Kidney (tissue), 14 donors: ENCODE measurements around the gene SH3PXD2A. TPM values are rescaled to one million over a fixed set of nuclear protein-coding genes. Genes with fewer than 3 reads are reported as not detected.

Source experiments
- DNase-seq, 5 donors: peaks; one replicate each; pipeline ENCODE4 v3.0.0-alpha.2; 2013 to 2020
- FAIRE-seq: peaks from 2 replicates; lab custom pipeline; 2012; peaks lifted over from hg19 to GRCh38; lab: Jason Lieb, UNC
- H3K27ac ChIP-seq, 2 donors: one replicate each; pipeline ENCODE4 v1.7.0; 2013; ENCODE audit warnings: low read depth in 2 of 2, low read length in 2 of 2, inconsistent platforms in 1 of 2
- H3K27me3 ChIP-seq: one replicate; pipeline ENCODE4 v1.7.1; 2013; ENCODE audit warnings: low read length, inconsistent platforms; ENCODE audit not compliant: control insufficient read depth, insufficient read depth
- H3K36me3 ChIP-seq, 3 donors: one replicate each; pipeline versions ENCODE4 v1.7.0 to v1.7.1; 2013; ENCODE audit warnings: low read length in 3 of 3, control low read depth in 1 of 3, inconsistent platforms in 1 of 3; ENCODE audit not compliant: insufficient read depth in 3 of 3, control insufficient read depth in 2 of 3
- H3K4me1 ChIP-seq, 3 donors: one replicate each; pipeline versions ENCODE4 v1.7.0 to v1.7.1; 2013; ENCODE audit warnings: low read length in 3 of 3, inconsistent platforms in 1 of 3, low read depth in 1 of 3; ENCODE audit not compliant: control insufficient read depth in 2 of 3, insufficient read depth in 2 of 3
- H3K4me3 ChIP-seq, 3 donors: one replicate each; pipeline versions ENCODE4 v1.7.0 to v1.8.1; 2013; ENCODE audit warnings: low read length in 3 of 3, control low read depth in 1 of 3, inconsistent platforms in 1 of 3
- H3K9ac ChIP-seq, 3 donors: one replicate each; pipeline versions ENCODE4 v1.7.0 to v1.7.1; 2013; ENCODE audit warnings: low read length in 3 of 3, control low read depth in 1 of 3, inconsistent platforms in 1 of 3
- H3K9me3 ChIP-seq, 3 donors: one replicate each; pipeline versions ENCODE4 v1.7.0 to v1.7.1; 2013; ENCODE audit warnings: low read length in 3 of 3, control low read depth in 1 of 3, inconsistent platforms in 1 of 3; ENCODE audit not compliant: control insufficient read depth in 2 of 3, insufficient read depth in 1 of 3
- CTCF ChIP-seq: IDR thresholded peaks from 3 replicates; pipeline ENCODE4 v1.5.1; 2012; ENCODE audit warnings: mild to moderate bottlenecking, moderate library complexity, borderline replicate concordance; ENCODE audit not compliant: insufficient read depth; ENCODE audit errors: extremely low read depth
- intact Hi-C: fragments of 100-400 bp; cut with DNase I; formaldehyde crosslinking; loops from one replicate; pipeline ENCODE4 v1.11.1; 2022
- polyA plus RNA-seq: library from polyadenylated mRNA; stranded (reverse); fragments of 350-450 nt; fragmentation: Illumina TruSeq; extraction: RNeasy Lipid Tissue Mini Kit (QIAGEN cat#74804); gene quantifications from one replicate; pipeline ENCODE4 v1.2.3, GENCODE V29; 2014; ENCODE audit warnings: low read depth, low replicate concordance; ENCODE audit not compliant: insufficient read depth
- total RNA-seq: library from RNA; stranded (reverse); fragmentation: NEBNext Ultra II Directional; extraction: Animal tissue kit (Norgen Biotek cat#: 25700); gene quantifications from one replicate; pipeline ENCODE4 v1.2.1, GENCODE V29; 2021
- donor health status: control.
- donor health status: control.
- donor health status: control.
- donor health status: control.
- donor health status: control.
- donor health status: DM: yes; HTN: yes; CAD: no.
- donor health status: Normal renal cell carcinoma (clear cell type).

Gene SH3PXD2A
- total and polyA plus RNA-seq, 2 donors from 2014 or later = 2.4 to 20.1 TPM

- FAIRE-seq (no peak), DNase-seq (no peak)
- no peak overlapping the region for H3K27ac ChIP-seq
- no peak overlapping the region for H3K4me3 ChIP-seq
- intact Hi-C loops = no loop called here
- peaks cover 0 to 10% (median 7%) of the 10 kb centered on the region in 3 donors for H3K4me1 ChIP-seq
- H3K27me3 ChIP-seq = no peaks in the 10 kb centered on the region
- no peaks in the 10 kb centered on the region for H3K36me3 ChIP-seq
- H3K9ac ChIP-seq = no peak overlapping the region
- H3K9me3 ChIP-seq = no peaks in the 10 kb centered on the region
- TF ChIP-seq CTCF = no peak
These were observed 12.3 kb downstream of the SH3PXD2A start for GRCh38 chr10:103843045-103843444.

- FAIRE-seq = no peak
- Histone ChIP-seq H3K27me3 (no peaks in the 10 kb centered on the region), H3K9ac (no peak overlapping the region), H3K36me3 (no peaks in the 10 kb centered on the region), H3K4me3 (no peak overlapping the region), H3K27ac (no peak overlapping the region), H3K4me1 (peaks cover 0 to 10% (median 7%) of the 10 kb centered on the region in 3 donors), H3K9me3 (no peaks in the 10 kb centered on the region)
- intact Hi-C loops = no loop called here
- DNase-seq = no peak
- TF ChIP-seq CTCF = no peak
These were observed 12.8 kb downstream of the SH3PXD2A start for GRCh38 chr10:103842605-103843004.

GRCh38 chr10:103841519-103841918, 13.9 kb downstream of the SH3PXD2A start:
- Histone ChIP-seq H3K4me1 (peaks cover 0 to 10% (median 7%) of the 10 kb centered on the region in 3 donors), H3K9me3 (no peaks in the 10 kb centered on the region), H3K4me3 (no peak overlapping the region), H3K27ac (no peak overlapping the region), H3K36me3 (no peaks in the 10 kb centered on the region), H3K27me3 (no peaks in the 10 kb centered on the region), H3K9ac (no peak overlapping the region)
- DNase-seq (peak in 1 of 5 donors; percentile 48), FAIRE-seq (no peak)
- intact Hi-C loops = no loop called here
- TF ChIP-seq CTCF = no peak

- no peak for TF ChIP-seq CTCF
- no peak for FAIRE-seq
- Histone ChIP-seq H3K9ac (no peak overlapping the region), H3K4me3 (no peak overlapping the region), H3K27ac (no peak overlapping the region), H3K36me3 (no peaks in the 10 kb centered on the region), H3K27me3 (no peaks in the 10 kb centered on the region), H3K4me1 (peaks cover 0 to 10% (median 7%) of the 10 kb centered on the region in 3 donors), H3K9me3 (no peaks in the 10 kb centered on the region)
- DNase-seq = no peak
- intact Hi-C loops = no loop called here
These were observed 14.7 kb downstream of the SH3PXD2A start for GRCh38 chr10:103840740-103841070.
